Left ventricle myocardium inferior (tissue), 1 donor: ENCODE measurements around the gene PHF10. TPM values are rescaled to one million over a fixed set of nuclear protein-coding genes. Genes with fewer than 3 reads are reported as not detected.
"Not testable (repeated sequence)": the region's sequence is repeated elsewhere in the genome, so short reads cannot be mapped to it uniquely, and the experiment has no call there.

ENCODE experiments used
- DNase-seq: peaks from one replicate; pipeline ENCODE4 v3.0.0-alpha.2; 2020
- H3K27ac ChIP-seq: fragments of 200-600 bp; replicated peaks from 2 replicates; pipeline ENCODE4 v1.8.0; 2021
- H3K27me3 ChIP-seq: fragments of 200-600 bp; 2 replicates; pipeline ENCODE4 v1.8.0; 2021; ENCODE audit warnings: low read depth
- H3K36me3 ChIP-seq: fragments of 200-600 bp; 2 replicates; pipeline ENCODE4 v1.8.0; 2021
- H3K4me1 ChIP-seq: fragments of 200-600 bp; 2 replicates; pipeline ENCODE4 v1.8.0; 2021
- H3K4me3 ChIP-seq: fragments of 200-600 bp; 2 replicates; pipeline ENCODE4 v1.8.0; 2021; ENCODE audit warnings: mild to moderate bottlenecking, moderate library complexity
- H3K9me3 ChIP-seq: fragments of 200-600 bp; replicated peaks from 2 replicates; pipeline ENCODE4 v1.8.0; 2021
- CTCF ChIP-seq: fragments of 200-600 bp; IDR thresholded peaks from 2 replicates; pipeline ENCODE4 v1.8.0; 2021; ENCODE audit warnings: antibody characterized with exemption, mild to moderate bottlenecking, borderline replicate concordance
- intact Hi-C: fragments of 100-400 bp; cut with micrococcal nuclease; formaldehyde crosslinking; loops from one replicate; pipeline ENCODE4 v1.11.0; 2022
- total RNA-seq: library from RNA; stranded (reverse); fragmentation: NEBNext Ultra II Directional; extraction: Animal tissue kit (Norgen Biotek cat#: 25700); gene quantifications from one replicate; pipeline ENCODE4 v1.2.1, GENCODE V29; 2021
- donor health status: DM: no; HTN: yes; CAD: no; lungs with severe emphysema.

Gene PHF10
- total RNA-seq, 1 donor from 2014 or later = 56.6 TPM

GRCh38 chr6:169700296-169700695 is 24.0 kb downstream of the PHF10 start:
- Histone ChIP-seq H3K9me3 (peaks cover 7% of the 10 kb centered on the region), H3K27ac (no peak overlapping the region), H3K36me3 (peaks cover 9% of the 10 kb centered on the region), H3K4me1 (peaks cover 52% of the 10 kb centered on the region), H3K27me3 (no peaks in the 10 kb centered on the region), H3K4me3 (no peak overlapping the region)
- intact Hi-C loops = no loop called here
- TF ChIP-seq CTCF = no peak
- no peak for DNase-seq

- H3K4me3 ChIP-seq, intact Hi-C loops, H3K27me3 ChIP-seq, H3K27ac ChIP-seq, H3K36me3 ChIP-seq, DNase-seq: not testable (repeated sequence)
- peak; percentile 60 for TF ChIP-seq CTCF
- peaks cover 20% of the 10 kb centered on the region for H3K4me1 ChIP-seq
- peaks cover 21% of the 10 kb centered on the region for H3K9me3 ChIP-seq
Observed at GRCh38 chr6:169697115-169697514, 27.2 kb downstream of the PHF10 start.

- intact Hi-C loops = no loop called here
- DNase-seq = no peak
- Histone ChIP-seq H3K27me3 (no peaks in the 10 kb centered on the region), H3K36me3 (no peaks in the 10 kb centered on the region), H3K4me1 (peaks cover 3% of the 10 kb centered on the region), H3K9me3 (peaks cover 21% of the 10 kb centered on the region), H3K27ac (no peak overlapping the region), H3K4me3 (no peak overlapping the region)
- TF ChIP-seq CTCF = no peak
Observed at GRCh38 chr6:169695131-169695530, 29.2 kb downstream of the PHF10 start.

GRCh38 chr6:169692516-169692915 is 31.8 kb downstream of the PHF10 start:
- Histone ChIP-seq H3K27ac (no peak overlapping the region), H3K36me3 (peaks cover 16% of the 10 kb centered on the region), H3K27me3 (no peaks in the 10 kb centered on the region), H3K4me3 (no peak overlapping the region), H3K4me1 (peaks cover under 1% of the 10 kb centered on the region), H3K9me3 (peaks cover 22% of the 10 kb centered on the region)
- intact Hi-C loops = no loop called here
- TF ChIP-seq CTCF = no peak
- no peak for DNase-seq

GRCh38 chr6:169691260-169691659 is 33.0 kb downstream of the PHF10 start:
- H3K27me3 ChIP-seq = no peaks in the 10 kb centered on the region
- DNase-seq = no peak
- intact Hi-C loops = no loop called here
- no peak overlapping the region for H3K4me3 ChIP-seq
- no peak overlapping the region for H3K27ac ChIP-seq
- H3K36me3 ChIP-seq = peaks cover 26% of the 10 kb centered on the region
- no peaks in the 10 kb centered on the region for H3K4me1 ChIP-seq
- TF ChIP-seq CTCF = no peak
- H3K9me3 ChIP-seq = peaks cover 33% of the 10 kb centered on the region

GRCh38 chr6:169689287-169689686 is 35.0 kb downstream of the PHF10 start:
- Histone ChIP-seq H3K36me3 (peaks cover 43% of the 10 kb centered on the region), H3K4me1 (no peaks in the 10 kb centered on the region)

More at GRCh38 chr6:169689287-169689686, 35.0 kb downstream of the PHF10 start:
- Histone ChIP-seq H3K27ac (no peak overlapping the region), H3K9me3 (peaks cover 43% of the 10 kb centered on the region), H3K4me3 (no peak overlapping the region), H3K27me3 (no peaks in the 10 kb centered on the region)
- intact Hi-C loops = no loop called here
- TF ChIP-seq CTCF = no peak
- DNase-seq = no peak
